NCI-H2029 (cell line): Measurements from ENCODE around the gene TMEM245.
"Not testable (repeated sequence)": the region's sequence is repeated elsewhere in the genome, so short reads cannot be mapped to it uniquely, and the experiment has no call there.

ENCODE experiments used
- DNase-seq: peaks from one replicate; lab custom pipeline; 2025; lab: John Stamatoyannopoulos, UW

Gene TMEM245

GRCh38 chr9:109063760-109064159 lies 56.0 kb downstream of the TMEM245 start:
- no peak for DNase-seq

- DNase-seq = no peak
Measured at GRCh38 chr9:109062543-109062942, 57.2 kb downstream of the TMEM245 start.

GRCh38 chr9:109060191-109060590 lies 59.6 kb downstream of the TMEM245 start:
- no peak for DNase-seq

- not testable (repeated sequence) for DNase-seq
Measured at GRCh38 chr9:109053121-109053520, 66.6 kb downstream of the TMEM245 start.

- DNase-seq = no peak
Measured at GRCh38 chr9:109052416-109052815, 67.3 kb downstream of the TMEM245 start.

- no peak for DNase-seq
Measured at GRCh38 chr9:109051733-109052132, 68.0 kb downstream of the TMEM245 start.

- no peak for DNase-seq
Measured at GRCh38 chr9:109050444-109050843, 69.3 kb downstream of the TMEM245 start.

- no peak for DNase-seq
Measured at GRCh38 chr9:109048822-109049221, 70.9 kb downstream of the TMEM245 start.

GRCh38 chr9:109047259-109047658 lies 72.5 kb downstream of the TMEM245 start:
- no peak for DNase-seq

GRCh38 chr9:109046346-109046745 lies 73.4 kb downstream of the TMEM245 start:
- DNase-seq = no peak

- no peak for DNase-seq
Measured at GRCh38 chr9:109043578-109043977, 76.2 kb downstream of the TMEM245 start.

- DNase-seq = no peak
Measured at GRCh38 chr9:109040571-109040970, 79.2 kb downstream of the TMEM245 start.

GRCh38 chr9:109039539-109039938 lies 80.2 kb downstream of the TMEM245 start:
- no peak for DNase-seq

GRCh38 chr9:109037946-109038715 lies 81.6 kb downstream of the TMEM245 start:
- no peak for DNase-seq

- DNase-seq = no peak
Measured at GRCh38 chr9:109036744-109037680, 82.7 kb downstream of the TMEM245 start.

- DNase-seq = no peak
Measured at GRCh38 chr9:109035684-109036423, 83.9 kb downstream of the TMEM245 start.

GRCh38 chr9:109033941-109034700 lies 85.6 kb downstream of the TMEM245 start:
- DNase-seq = no peak

- no peak for DNase-seq
Measured at GRCh38 chr9:109031241-109031640, 88.5 kb downstream of the TMEM245 start.

- DNase-seq = no peak
Measured at GRCh38 chr9:109030426-109030825, 89.3 kb downstream of the TMEM245 start.

GRCh38 chr9:109028457-109028856 lies 91.3 kb downstream of the TMEM245 start:
- no peak for DNase-seq

- DNase-seq = no peak
Measured at GRCh38 chr9:109027176-109027575, 92.6 kb downstream of the TMEM245 start.

GRCh38 chr9:109026306-109026705 lies 93.4 kb downstream of the TMEM245 start:
- no peak for DNase-seq
